Muscle of leg (tissue), 11 donors: ENCODE results near the gene KIF11. TPM values are rescaled to one million over a fixed set of nuclear protein-coding genes. Genes with fewer than 3 reads are reported as not detected.
"Not testable (repeated sequence)": the region's sequence is repeated elsewhere in the genome, so short reads cannot be mapped to it uniquely, and the experiment has no call there.

Experiments used
- DNase-seq: peaks from one replicate; pipeline ENCODE4 v3.0.0; 2013
- H3K27ac ChIP-seq: one replicate; pipeline ENCODE4 v1.5.1; 2013; ENCODE audit warnings: mild to moderate bottlenecking, low read length, control low read depth
- H3K27me3 ChIP-seq: one replicate; pipeline ENCODE4 v1.6.1; 2013; ENCODE audit warnings: low read length; ENCODE audit not compliant: control insufficient read depth, insufficient read depth
- H3K36me3 ChIP-seq: one replicate; pipeline ENCODE4 v1.6.1; 2013; ENCODE audit warnings: low read length; ENCODE audit not compliant: control insufficient read depth, insufficient read depth
- H3K4me1 ChIP-seq: one replicate; pipeline ENCODE4 v1.6.1; 2013; ENCODE audit warnings: low read length; ENCODE audit not compliant: control insufficient read depth, insufficient read depth
- H3K4me3 ChIP-seq: one replicate; pipeline ENCODE4 v1.5.1; 2013; ENCODE audit warnings: low read length, control low read depth
- H3K9me3 ChIP-seq: replicated peaks from 2 replicates; pipeline ENCODE4 v1.6.1; 2013; ENCODE audit warnings: low read depth, low read length; ENCODE audit not compliant: control insufficient read depth
- WGBS: methylation state at CpG from one replicate; pipeline ENCODE4 v1.1.5; 2013; ENCODE audit warnings: missing lambda C conversion rate; ENCODE audit not compliant: insufficient coverage; 5-methylcytosine and 5-hydroxymethylcytosine counted together
- polyA plus RNA-seq, 8 donors: library from polyadenylated mRNA; unstranded; fragments of 120-200 nt; gene quantifications; one replicate each; pipeline versions ENCODE4 v1.2.1 to v1.2.3, GENCODE V29; 2013; ENCODE audit warnings: inconsistent platforms in 1 of 8, low replicate concordance in 1 of 8; ENCODE audit not compliant: insufficient read length in 8 of 8, insufficient read depth in 1 of 8
- total RNA-seq: library from RNA; stranded (reverse); fragments of 120-200 nt; gene quantifications from one replicate; pipeline ENCODE4 v1.2.4, GENCODE V29; 2013

The KIF11 gene
- total and polyA plus RNA-seq, 9 donors: 12.3 to 27.1 (median 18.3) TPM

DNA sequence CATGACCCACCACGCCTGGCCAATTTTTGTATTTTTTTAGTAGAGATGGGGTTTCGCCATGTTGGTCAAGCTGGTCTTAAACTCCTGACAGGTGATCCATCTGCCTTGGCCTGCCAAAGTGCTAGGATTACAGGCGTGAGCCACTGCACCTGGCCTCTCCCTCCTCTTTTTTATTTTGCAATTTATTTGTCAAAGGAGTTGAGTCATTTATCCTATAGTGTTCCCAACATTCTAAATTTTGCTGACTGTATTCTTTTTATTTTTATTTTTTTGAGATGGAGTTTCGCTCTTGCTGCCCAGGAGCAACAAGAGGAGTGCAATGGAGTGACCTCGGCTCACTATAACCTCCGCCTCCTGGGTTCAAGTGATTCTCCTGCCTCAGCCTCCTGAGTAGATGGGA, 10.6 kb upstream of the KIF11 start:
- not testable (repeated sequence) for H3K36me3 ChIP-seq, H3K27me3 ChIP-seq, H3K4me3 ChIP-seq, H3K9me3 ChIP-seq, H3K27ac ChIP-seq, H3K4me1 ChIP-seq, DNase-seq
- WGBS: 96% methylated on average over 5 of the region's 6 CpGs

DNA sequence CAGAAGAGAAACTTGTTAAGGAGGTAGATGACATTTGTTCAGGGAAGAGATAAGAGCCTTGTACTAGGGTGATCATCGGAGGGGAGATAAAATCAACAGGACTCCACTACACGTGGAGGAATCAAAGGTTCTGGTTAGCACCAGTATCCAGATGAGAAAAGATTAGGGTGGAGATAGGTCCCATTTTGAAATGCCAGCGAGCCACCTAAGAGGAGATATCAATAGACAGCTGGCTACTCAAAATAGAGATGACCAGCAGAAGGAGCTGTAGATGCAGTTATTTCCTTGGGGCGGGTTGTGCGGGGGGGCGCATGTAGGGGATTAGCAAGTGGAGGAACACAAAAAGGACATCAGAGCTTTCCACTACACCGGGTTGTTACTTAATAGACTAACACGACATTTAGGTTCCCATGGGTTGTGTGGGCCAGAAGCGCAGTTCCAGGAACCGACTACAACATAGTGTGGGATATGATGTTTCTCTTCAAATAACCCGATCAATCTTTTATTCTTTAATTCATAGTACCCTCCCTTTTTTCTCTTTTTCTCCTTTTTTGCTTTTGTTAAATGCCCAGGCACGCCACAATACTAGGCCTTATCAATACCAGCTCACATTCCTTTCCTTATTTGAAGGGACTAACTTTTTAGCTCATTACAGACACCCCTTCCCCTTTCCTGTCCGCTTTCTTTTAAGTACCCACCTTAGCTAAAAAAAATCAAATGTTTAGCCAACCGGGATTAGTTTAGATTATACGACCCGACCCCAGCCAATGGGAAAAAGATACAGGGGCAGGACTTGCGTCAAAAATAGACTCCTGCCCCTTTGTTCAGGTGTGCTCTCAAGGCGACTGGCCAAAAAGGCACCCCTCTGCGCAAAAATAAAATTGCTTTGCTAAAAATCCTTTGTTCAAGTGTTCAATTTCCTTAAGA, 2.0 kb upstream of the KIF11 start:
- H3K27me3 ChIP-seq: no peaks in the 10 kb centered on the region
- no peaks in the 10 kb centered on the region for H3K36me3 ChIP-seq
- no peaks in the 10 kb centered on the region for H3K9me3 ChIP-seq
- H3K27ac ChIP-seq: peak overlapping the region; percentile 100
- 43% methylated on average over 5 of the region's 19 CpGs for WGBS
- peak; percentile 84 for DNase-seq
- peaks cover 16% of the 10 kb centered on the region for H3K4me1 ChIP-seq
- H3K4me3 ChIP-seq: peak overlapping the region; percentile 56

DNA sequence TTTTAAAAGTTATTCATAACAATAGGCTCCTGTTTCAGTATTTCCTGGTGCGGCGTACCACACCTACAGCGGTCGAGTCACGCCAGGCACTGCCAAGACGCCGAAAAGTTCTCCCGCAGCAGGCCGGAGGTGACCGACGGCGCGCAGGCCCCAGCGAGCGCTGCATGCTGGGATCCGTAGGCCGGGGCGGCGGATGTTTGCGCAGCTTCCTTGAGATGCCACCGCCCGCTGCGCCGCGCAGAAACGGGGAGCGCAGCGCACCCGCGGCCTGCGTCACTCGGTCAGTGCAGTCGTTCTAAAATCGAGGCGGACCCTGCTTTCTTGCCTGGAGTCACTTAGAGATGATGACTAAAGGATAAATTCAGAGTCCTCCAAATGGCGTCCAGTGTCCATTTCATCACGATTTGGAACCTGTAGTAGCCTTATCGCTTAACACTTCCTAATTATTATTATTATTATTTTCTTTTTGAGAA, 1.3 kb upstream of the KIF11 start:
- H3K9me3 ChIP-seq: no peaks in the 10 kb centered on the region
- no peaks in the 10 kb centered on the region for H3K36me3 ChIP-seq
- 0% methylated on average over 33 of the region's 38 CpGs for WGBS
- H3K4me1 ChIP-seq: peaks cover 16% of the 10 kb centered on the region
- H3K27ac ChIP-seq: peak overlapping the region; percentile 100
- H3K27me3 ChIP-seq: no peaks in the 10 kb centered on the region
- peak overlapping the region; percentile 56 for H3K4me3 ChIP-seq
- DNase-seq: peak; percentile 98

DNA sequence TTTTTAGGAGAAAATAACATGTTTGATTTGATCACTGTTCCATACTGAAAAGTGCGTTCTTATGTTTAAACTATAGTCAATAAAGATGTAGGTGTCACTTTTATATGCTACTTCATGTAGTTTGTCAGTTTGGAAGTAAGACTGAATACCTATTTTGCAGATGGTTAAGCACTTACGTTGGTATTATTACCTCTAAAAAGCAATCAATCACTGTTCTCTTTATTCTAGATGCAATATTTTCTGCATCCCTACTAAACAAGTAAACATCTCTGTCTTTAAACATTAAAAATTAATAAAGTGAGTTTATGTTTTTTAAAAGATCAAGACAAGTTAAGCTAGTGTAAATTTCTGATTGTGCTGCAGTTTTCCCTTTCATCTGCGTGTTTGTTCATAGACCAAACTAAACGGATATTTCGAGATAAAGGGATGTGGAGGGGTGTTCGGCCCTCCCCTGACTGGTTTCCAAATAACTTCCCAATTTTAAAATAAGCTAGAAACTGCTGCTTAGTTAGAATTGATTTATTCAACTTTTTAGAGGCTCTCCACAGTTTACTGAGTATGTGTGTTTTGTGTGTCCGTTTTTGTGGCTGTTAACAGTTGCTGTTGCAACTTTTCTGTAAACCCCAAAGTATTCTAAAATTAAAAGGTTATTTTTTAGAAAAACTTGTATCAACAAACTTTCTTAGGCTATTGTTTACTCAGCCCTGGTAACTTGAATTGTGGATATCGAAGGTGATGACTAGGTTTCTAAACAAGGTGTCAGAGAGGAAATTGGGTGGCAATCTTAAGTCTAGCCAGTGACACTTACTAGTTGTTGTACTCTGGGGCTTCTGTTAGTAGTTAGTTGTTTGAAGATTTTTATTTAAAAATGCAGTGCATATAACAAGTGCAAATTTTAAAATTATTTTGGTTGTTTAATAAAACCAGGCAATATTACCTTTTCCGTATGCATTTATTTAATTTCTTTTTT, 974 bp downstream of the KIF11 start:
- no peak for DNase-seq
- no peaks in the 10 kb centered on the region for H3K36me3 ChIP-seq
- H3K4me3 ChIP-seq: peak overlapping the region; percentile 56
- peak overlapping the region; percentile 100 for H3K27ac ChIP-seq
- WGBS: no CpG with 5 or more reads among the region's 9 CpGs
- H3K9me3 ChIP-seq: no peaks in the 10 kb centered on the region
- H3K27me3 ChIP-seq: no peaks in the 10 kb centered on the region
- peaks cover 16% of the 10 kb centered on the region for H3K4me1 ChIP-seq

DNA sequence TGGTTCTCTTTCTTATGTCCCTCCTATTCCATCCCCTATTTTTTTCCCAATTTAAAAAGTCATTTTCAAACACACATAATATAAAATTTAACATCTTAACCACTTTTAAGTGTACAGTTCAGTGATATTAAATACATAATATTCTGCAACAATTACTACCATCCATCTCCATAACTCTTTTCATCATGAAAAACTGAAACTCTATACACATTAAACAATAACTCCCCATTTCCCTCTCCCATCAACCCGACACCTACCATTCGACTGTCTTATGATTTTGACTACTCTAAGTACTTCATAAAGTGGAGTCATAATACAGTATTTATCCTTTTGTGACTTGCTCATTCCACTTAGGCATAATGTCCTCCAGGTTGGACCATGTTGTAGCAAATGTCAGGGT, 2.6 kb downstream of the KIF11 start:
- Histone ChIP-seq H3K36me3 (no peaks in the 10 kb centered on the region), H3K9me3 (no peaks in the 10 kb centered on the region), H3K4me1 (peaks cover 15% of the 10 kb centered on the region), H3K27ac (no peak overlapping the region), H3K27me3 (no peaks in the 10 kb centered on the region), H3K4me3 (no peak overlapping the region)
- no peak for DNase-seq
- WGBS: no CpG with 5 or more reads among the region's 2 CpGs

DNA sequence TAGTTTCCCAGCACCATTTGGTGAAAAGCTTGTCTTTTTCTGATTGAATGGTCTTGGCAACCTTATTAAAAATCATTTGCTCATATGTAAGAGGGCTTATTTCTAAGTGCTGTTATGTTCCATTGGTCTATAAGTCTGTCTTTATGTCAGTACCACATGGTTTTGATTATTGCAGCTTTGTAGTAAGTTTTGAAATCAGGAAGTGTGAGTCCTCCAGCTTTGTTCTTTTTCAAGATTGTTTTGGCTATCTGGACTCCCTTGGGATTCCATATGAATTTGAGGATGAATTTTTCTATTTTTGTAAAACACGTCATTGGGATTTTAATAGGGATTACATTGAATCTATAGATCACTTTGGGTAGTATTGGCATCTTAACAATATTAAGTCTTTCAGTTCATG, 5.4 kb downstream of the KIF11 start:
- H3K4me1 ChIP-seq: no peaks in the 10 kb centered on the region
- H3K36me3 ChIP-seq: no peaks in the 10 kb centered on the region
- H3K4me3 ChIP-seq: no peak overlapping the region
- WGBS: no CpG with 5 or more reads among the region's 1 CpG
- no peaks in the 10 kb centered on the region for H3K27me3 ChIP-seq
- H3K27ac ChIP-seq: no peak overlapping the region
- DNase-seq: no peak
- no peaks in the 10 kb centered on the region for H3K9me3 ChIP-seq

DNA sequence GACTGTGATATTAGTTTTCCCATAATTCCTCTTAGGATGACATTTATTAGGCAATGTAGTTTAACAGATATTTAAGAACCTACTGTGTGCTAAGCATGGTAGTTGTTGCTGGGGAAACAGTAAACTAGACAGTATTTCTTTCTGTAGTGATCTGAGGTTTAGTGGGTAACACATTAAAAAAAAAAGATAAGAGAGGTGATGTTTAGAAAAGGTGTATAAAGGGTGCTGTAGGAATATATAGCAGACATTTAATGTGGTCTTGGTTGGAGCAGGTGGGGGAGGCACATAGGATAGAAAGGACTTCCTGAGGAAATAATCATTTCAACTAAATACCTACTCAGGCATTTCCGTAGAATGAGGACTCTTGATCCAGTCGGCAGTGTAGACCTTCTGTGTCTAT, 11.9 kb downstream of the KIF11 start:
- no CpG with 5 or more reads among the region's 2 CpGs for WGBS
- no peak overlapping the region for H3K4me3 ChIP-seq
- no peaks in the 10 kb centered on the region for H3K4me1 ChIP-seq
- H3K27me3 ChIP-seq: no peaks in the 10 kb centered on the region
- H3K36me3 ChIP-seq: peaks cover 9% of the 10 kb centered on the region
- no peak overlapping the region for H3K27ac ChIP-seq
- no peaks in the 10 kb centered on the region for H3K9me3 ChIP-seq
- DNase-seq: no peak

DNA sequence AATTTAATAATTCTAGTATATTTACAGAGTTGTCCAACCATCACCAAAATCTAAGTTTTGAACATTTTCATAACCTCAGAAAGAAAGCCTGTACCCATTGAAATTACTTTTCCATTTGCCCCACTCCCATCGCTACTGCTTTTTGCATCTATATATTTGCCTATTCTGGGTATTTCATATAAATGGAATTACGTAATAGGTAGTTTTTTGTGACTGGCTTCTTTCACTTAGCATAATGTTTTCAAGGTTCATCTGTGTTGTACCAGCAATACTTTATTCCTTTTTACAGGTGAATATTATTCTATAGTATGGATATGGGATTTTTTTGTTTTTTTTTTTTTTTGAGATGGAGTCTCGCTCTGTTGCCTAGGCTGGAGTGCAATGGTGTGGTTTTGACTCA, 22.6 kb downstream of the KIF11 start:
- Histone ChIP-seq H3K36me3 (peaks cover 21% of the 10 kb centered on the region), H3K9me3 (no peaks in the 10 kb centered on the region), H3K4me1 (no peaks in the 10 kb centered on the region), H3K27me3 (no peaks in the 10 kb centered on the region), H3K4me3 (no peak overlapping the region), H3K27ac (no peak overlapping the region)
- WGBS: 100% methylated on average over 1 of the region's 3 CpGs
- no peak for DNase-seq

DNA sequence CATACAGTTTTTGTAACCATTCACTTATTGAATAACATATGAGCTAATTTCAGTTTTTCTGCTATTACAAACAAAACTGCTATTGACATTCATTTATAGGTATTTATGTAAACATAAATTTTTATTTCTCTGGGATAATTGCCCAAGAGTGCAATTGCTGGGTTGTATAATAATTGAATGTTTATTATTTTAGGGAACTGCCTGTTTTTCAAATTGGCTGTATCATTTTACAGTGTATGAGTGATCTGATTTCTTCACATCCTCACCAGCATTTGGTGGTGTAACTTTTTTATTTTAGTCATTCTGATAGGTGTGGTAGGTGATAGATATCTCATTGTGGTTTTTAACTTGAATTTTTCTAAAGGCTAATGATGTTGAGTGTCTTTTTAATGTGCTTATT, 26.4 kb downstream of the KIF11 start:
- H3K36me3 ChIP-seq: peaks cover 19% of the 10 kb centered on the region

More for the DNA sequence above, 26.4 kb downstream of the KIF11 start:
- H3K4me3 ChIP-seq: no peak overlapping the region
- DNase-seq: no peak
- no peak overlapping the region for H3K27ac ChIP-seq
- H3K27me3 ChIP-seq: no peaks in the 10 kb centered on the region
- H3K9me3 ChIP-seq: no peaks in the 10 kb centered on the region
- no peaks in the 10 kb centered on the region for H3K4me1 ChIP-seq
